NCI-H1930 (cell line): Measurements from ENCODE around the gene AKR7A2.

ENCODE experiments used
- DNase-seq, 2 experiments: peaks; one replicate each; lab custom pipeline; 2025; lab: John Stamatoyannopoulos, UW

The AKR7A2 gene

DNA sequence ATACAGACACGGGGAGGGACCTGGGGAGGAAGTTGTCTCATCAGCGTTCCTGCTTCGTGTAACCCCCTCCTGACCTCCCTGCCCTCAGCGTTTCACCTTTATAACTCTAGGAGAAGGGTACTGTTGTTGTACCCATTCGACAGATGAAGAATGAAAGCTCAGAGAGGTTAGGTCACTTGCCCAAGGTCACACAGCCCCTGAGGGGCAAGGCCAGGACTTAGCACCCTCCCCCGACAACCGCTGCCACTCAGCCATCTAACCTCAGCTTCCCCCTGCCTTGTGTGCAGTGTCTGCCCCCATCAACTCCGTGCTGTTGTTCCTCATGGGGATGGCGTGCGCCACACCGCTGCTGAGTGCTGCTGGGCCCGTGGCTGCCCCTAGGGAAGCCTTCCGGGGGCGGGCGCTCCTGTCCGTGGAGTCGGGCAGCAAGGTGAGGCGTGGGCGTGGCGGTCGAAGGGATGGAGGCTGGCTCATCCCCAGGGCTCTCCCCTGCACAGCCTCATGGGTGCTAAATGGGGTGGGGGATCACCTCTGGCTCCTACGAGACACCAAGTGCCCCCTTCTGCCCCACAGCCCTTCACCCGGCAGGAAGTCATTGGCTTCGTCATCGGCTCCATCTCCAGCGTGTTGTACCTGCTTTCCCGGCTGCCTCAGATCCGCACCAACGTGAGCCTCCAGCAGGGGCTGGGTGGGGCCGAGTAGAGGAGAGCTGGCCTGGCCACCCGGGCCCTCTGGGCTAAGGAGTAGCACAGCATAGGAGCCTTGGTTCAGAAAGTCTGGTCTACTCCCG is 14.2 kb upstream of the AKR7A2 start:
- DNase-seq: no peak

DNA sequence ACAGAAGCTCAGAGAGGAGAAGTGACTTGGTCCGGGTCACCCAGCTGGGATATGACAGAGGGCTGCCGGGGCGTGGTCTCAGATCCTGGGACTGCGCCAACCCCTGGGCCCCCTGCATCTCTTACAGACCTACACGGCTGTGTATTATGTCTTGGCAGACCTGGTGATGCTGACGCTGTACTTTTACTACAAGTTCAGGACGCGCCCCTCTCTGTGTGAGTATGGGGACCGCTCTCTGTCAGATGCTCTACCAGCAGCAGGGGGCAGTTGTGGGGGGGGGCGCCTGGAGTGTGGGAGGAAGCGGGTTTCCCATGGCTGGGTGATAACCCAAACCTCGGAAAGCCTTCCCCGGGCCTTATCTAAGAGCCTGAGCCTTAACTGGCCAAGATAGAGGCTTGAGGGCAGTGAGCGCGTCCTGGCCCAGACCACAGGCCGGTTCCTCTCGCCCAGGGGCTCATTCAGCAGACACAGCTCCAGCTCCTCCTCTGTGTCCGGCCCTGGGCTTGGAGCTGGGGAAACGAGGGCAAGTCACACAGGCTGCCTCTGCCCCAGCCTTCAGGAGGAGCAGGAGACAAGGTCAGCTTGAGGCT is 13.5 kb upstream of the AKR7A2 start:
- DNase-seq: no peak

DNA sequence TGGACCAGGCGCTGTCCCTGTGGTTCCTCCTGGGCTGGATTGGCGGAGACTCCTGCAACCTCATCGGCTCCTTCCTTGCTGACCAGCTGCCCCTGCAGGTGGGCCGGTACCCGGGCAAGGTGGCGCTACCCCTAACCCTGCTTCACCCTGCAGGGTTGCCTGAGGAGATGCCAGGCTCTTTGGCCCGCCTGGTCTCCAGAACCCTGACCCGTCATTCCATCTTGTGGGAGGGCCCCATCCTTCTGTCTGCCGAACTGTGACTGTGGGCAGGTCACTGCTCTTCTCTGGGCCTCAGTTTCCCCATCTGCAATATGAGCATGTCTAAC is 12.7 kb upstream of the AKR7A2 start:
- no peak for DNase-seq

DNA sequence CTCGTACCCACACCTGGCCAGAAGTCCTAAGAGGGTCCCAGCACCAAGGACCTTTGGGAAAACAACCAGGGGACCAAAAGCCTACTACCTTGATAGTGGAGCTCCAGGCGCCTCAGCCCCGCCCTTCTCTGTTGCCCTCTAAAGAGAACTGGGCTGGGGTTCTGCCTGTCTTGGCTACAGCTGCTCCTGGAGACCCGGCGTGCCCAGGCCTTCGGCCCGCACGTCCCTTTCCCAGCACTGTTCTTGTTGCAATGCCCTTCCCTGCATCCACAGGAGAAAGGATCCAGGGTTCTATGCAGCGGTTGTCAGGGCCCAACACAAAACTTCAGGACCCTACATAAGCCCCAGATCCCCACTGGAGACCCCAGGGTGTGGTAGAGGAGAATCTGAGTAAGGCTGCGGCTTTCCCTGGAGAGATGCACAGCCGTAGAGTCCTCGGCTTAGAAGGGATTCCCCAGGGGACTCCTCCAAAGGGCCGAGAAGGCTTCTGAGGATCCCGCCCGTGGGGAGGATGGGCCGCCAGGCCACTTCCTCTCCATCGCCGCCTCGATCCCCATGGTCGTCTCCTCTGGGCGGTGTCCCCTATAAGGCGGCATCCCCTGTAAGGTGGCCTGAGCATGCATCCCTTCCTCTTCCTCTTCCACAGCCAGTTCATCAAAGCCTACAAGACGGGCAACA is 12.2 kb upstream of the AKR7A2 start:
- no peak for DNase-seq

DNA sequence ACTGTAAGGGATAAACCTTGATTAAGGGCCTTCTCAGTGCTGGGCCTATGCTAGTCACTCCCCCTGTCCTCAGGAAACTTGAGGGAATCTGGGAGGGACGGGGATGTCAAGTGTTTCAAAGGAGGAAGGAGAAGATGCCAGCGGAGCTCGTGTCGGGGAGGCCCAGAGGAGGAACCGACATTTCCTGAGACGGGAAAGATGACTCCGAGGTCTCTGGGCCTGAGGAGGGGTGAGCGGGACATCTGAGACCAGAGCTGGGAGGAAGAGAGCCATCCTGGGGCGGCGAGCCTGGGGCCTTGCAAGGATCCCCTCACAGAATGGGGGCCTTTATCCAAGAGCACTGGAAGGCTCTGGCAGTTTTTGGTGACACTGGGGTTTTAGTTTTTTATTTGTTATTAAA is 10.5 kb upstream of the AKR7A2 start:
- DNase-seq: no peak

DNA sequence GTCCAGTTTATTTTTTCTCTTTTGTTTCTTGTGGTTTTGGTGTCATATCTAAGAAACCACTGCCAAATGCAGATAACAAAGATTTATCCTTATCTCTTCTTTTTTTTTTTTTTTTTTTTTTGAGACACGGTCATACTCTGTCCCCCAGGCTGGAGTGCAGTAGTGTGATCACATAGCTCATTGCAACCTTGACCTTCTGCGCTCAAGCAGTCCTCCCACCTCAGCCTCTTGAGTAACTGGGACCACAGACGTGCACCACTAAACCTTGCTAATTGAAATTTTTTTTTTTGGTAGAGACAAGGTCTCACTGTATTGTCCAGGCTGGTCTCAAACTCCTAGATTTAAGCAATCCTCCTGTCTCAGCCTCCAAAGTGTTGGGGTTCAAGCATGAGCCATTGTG is 9.1 kb upstream of the AKR7A2 start:
- DNase-seq: no peak

DNA sequence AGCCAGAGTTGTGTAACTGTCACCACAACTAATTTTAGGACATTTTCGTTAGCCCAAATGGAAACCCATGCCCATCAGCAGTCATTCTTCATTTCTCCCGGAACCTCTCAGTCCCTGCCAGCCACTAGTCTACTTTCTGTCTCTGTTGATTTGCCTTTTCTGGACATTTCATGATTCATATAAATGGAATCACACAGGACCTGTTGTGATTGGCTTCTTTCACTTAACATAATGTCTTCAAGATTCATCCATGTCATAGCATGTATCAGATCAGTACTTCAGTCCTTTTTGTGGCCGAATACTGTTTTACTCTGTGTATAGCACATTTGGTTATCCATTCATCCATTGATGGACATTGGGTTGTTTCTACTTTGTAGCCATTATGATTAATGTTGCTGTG is 7.3 kb upstream of the AKR7A2 start:
- no peak for DNase-seq

DNA sequence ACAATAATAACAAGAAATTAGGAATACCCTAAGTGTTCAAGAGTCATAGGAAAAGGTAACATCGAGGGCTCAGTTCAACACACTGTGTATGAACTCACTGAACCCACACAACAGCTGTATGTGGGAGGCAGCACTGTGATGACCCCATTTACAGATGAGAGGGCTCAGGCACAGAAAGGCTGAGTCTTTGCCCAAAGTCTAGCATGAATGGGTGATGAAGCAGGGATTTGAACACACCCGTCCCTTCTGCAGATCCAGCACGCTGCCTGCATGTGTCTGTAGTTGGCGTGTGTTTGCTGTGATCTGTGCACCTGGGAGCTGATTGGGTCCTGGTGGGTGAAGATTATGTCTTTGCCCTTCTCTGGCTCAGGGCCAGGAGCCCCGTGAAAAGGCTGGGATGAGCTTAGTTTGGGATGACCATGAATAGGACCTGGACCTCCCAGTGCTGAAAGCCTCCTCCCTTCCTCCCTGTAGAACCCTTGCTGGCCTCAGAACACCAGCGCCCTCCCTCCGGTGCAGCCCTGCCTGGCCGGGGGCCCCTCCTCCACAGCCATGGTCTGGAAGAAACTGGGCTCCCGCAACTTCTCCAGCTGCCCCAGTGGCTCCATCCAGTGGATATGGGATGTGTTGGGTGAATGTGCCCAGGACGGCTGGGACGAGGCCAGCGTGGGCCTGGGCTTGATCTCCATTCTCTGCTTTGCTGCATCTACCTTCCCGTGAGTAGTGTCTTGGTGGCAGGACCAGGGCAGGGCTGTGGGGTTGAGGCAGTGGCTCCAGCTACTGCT is 5.4 kb upstream of the AKR7A2 start:
- no peak for DNase-seq

DNA sequence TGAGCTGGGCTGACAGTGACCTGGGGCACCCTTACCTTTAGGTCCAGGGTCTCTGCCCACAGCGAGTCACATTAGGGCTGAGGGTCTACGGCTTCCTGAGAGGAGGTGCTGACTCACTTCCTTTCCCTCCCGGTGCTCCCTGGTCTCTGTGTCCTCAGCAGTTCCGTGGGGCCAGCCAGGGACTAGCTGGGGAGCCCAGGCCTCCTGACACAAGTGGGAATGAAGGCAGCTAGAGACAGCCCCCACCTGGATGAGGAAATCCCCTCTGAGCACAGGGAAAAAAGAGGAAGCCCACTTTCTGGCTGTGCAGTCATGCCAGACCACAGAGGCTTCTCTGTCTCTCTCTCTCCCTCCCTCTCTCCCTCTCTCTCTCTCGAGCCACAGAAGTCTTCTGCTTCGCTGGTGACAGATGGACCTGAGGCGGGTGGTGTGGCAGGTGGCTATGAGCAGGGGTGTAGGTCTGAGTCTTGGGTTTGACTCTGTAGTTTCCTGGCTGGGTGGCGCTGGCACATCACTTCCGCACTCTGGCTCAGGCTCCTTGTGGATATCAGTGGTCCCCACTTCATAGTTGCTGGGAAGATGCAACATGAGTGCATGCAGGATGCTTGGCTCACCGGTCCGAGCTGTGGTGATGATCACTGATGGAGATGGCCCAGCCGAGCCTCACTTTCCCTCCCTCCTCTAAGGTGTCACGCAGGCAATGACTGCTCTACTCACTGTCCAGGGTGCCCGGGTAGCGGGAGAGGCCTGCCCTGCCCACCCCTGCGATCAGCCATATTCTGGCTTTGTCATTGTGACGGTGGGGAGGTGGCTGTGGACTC is 3.6 kb upstream of the AKR7A2 start:
- DNase-seq: no peak

DNA sequence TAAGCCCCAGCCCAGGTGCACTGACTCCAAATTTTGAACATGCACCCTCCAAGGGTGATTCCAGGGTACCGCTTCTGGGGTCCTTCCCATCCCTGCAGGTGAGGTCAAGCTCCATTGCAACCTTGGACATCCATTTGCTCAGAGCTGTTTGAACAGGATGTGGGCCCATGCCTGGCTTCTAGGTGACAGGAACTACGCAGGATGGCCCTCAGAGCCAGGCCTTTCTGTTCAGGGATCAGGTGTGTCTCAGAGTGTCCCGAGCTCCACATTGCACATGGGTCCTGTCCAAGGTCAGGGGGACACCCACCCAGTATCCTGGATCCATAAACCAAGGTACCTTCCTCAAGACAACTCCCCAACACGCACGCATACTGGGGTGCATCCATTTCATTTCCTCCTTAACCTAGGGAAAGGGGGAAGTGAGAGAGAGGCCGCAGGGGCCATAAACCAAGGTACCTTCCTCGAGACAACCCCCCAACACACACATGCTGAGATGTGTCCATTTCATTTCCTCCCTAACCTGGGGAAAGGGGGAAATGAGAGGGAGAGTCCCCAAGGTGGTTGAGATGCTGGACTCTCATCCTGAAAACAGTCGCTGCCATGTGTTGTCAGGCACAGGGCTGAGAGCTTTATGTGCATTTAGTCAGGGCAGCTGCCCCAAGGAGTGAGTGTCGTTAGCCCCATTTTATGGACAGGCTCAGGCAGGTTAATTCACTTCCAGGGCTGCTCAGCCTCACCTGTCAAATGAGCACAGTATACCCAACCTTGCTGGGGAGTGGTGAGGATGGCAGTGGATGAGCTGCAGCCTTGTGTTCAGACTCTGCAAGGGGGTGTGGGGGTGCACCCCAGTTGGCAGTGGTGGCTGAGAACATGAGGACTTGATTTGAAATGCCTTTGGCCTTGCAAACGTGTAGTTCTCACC is 2.3 kb upstream of the AKR7A2 start:
- DNase-seq: no peak

DNA sequence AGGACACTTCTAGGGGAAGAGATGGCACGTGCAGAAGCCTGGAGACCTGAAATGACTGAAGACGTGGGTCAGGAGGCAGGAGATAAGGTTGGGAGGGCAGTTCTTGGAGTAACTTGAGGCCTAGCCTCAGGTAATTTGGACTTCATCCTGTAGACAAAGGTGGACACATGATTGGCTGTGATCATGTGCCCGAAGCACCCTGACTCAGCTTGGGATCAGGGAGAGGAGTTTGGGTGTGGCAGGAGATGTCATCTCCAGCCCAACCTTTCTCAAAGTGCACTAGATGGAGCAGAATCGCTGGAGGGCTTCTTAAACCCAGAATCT is 1.7 kb upstream of the AKR7A2 start:
- DNase-seq: no peak

DNA sequence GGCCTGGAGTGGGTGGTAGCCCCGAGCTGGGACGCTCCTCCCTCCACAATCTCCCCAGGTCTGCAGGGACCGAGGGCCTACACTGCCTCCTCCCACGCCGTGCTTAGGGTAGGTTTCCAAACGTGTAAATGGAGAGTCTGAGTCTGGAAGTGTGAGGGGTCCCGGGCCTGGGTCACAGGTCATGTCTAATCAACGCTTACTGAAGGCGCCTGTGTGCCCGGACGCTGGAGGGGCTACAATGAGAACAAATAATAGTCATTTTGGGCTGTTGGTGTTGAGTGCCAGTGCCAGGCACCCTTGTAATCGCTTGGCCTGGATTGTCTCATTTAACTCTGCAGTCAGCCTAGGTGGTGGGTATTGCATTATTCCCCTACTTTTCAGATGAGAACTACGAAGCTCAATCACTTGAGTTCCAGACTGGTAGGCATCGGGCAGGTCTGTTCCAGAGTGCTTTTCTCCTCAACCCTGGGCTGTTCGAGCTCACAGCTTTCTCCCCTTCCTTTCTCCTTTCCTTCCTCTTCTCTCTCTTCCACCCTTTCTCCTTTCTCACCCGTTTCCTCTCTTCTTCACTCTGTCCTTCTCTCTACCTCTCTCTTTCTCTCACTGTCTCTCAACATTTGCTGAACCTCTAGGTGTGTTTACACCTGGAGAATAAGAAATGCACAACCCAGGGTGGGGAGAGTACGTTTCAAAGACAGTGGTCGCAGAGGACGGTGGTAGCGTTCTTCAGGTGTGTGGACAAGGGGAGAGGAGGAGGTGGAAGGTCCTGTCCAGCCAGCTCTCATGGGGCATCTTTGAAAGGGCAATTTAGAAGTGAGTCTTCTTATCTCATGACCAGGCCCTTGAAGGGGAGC is 1.1 kb upstream of the AKR7A2 start:
- DNase-seq: no peak

DNA sequence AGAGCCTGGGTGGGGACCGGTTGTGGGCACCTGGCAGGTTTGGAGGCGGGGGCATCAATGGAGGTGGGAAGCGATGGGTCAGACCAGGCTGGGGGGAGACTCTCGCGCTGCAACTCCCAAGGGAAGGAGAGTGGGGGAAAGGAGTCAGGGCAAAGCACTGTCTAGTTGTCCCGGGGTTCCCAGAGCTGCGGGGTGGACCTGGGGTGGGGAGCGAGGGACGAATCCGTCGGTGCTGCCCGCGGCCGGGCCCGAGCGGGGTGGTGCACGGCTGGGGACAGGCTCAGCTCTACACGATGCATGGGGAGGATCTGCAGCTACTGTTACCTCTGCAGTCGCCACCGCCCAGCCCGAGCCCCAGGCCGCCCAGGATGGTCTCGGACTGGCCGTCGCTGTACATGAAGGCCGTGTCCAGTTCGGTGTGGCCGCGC is 427 bp downstream of the AKR7A2 start:
- DNase-seq: no peak

DNA sequence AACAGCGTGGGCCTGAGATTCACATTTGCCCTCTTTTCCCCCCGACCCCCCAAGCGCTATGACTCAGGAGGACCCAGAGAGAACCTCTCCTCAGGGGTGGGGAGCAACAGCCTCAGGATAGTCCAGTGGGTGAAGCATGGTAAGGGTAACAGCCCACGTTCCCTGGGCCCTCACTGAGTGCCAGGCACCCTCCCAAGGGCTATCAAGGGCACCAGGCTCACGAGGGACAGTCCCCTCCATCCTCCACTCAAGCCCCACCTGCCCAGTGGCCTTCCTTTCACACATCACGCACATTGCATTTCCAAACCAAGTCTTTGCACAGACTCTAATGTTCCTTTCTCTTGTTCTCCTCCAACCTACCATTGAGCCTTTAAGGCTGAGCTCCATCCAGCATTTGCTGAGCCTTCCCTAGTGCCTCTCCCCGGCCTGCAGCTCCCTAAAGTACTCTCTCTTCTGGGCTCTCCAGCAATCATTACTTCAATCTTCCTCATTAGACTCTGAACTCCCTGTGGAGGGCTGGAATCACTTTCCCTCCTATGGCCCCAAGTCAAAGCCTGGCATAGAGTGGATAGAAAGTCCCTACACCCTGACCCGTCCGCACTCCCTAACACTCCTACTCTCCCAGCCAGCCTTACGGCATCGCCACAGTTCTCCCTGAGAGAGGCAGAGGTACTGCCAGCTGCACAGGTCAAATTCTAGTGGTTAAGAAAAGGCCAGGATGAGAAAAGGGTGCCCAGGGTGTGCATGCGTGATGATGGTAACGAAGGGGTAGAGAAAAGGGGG is 1.0 kb downstream of the AKR7A2 start:
- DNase-seq: no peak

DNA sequence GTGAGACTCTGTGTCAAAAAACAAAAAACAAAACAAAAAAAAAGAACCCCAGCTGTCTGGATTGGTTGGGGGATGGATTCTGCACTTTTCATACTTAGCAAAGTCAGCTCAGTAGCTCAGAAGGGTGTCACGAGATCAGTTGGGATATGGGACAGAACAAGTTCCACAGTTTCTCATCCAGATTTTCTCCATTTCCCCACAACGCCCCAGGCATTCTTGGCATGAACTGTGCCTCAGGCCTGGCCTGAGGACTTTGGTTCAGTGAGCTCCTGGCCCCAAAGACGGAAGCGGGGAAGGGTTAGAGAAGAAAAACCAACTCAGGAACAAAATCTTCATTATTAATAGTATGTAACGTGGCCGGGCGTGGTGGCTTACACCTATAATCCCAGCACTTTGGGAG is 1.9 kb downstream of the AKR7A2 start:
- no peak for DNase-seq

DNA sequence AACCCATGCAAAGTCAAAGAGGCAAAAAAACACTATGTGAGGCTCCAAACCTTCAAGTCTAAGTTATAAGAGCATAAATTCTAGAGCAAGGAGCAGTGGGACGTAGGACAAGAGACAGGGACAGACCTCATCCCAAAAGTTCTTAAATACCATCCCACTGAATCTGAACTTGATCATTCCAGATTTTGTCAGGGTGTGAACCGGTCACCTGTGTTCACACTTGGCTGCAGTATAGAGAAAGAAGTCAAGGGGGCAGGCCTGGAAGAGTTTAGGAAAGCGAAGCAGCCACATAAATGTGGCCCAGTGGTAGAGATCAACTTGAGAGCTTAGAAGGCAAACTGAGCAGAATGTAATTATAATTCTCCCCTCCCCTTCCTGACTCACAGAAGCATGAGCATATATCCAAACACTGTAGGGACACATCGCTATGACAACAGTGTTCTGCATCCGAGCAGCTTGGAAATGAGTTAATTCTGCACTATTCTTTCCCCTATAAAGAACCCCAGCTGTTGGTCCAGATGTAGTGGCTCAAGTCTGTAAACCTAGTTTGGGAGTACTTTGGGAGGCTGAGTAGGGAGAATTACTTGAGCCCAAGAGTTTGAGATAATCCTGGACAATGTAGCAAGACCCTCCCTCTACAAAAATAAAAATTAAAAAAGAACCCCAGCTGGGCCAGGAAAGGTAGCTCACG is 2.7 kb downstream of the AKR7A2 start:
- no peak for DNase-seq

DNA sequence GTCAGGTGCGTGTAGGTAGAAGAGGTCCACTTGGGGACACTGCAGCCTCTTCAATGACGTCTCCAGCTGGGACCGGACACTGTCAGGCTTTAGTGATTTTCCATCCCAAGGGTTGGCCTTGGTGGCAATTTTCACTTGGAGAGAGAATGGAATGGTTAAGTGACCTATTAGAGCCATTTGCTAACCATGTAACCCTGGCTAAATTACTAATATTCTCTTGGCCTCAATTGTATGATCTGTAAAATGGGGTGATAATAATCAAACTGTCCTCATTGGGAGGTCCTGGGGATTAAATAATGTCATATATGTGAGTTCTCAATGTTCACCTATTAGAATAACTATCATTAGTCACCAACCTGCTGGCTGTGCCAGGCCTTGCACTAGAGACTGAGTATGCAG is 3.4 kb downstream of the AKR7A2 start:
- DNase-seq: no peak

DNA sequence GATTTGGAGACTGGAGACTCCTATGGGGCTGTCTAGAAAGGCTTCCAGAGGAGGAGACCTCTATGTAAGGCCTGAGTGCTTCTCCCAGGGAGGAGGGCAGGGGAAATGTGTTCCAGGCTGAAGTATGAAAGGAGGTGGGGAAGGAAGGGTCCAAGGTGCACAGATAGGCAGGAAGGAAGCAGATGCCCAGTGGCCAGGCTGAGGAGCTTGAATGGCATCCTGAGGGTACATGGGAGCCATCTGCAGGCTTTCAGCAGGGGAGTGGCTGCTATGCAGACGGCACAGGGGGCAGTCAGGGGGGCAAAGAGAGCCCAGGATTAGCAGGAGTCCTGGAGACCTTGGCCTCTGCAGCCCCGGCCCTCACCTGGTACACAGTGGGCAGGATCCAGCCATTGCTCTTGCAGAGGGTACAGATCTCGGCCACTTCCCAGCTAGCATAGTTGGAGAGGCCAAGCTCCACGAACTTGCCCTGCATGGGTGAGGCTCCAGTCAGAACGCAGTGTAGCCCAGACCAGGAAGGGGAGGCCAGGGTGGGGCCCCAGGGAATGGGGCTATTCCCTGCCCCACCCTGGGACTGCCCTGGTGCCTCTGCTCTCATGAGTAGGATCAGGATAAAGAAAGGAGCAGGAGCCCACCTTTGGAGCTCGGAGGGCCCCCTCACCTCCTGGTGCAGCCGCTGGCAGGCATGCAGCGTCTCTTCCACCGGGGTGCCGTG is 4.0 kb downstream of the AKR7A2 start:
- no peak for DNase-seq
